Gastroesophageal sphincter (tissue), 3 donors: ENCODE measurements around the gene CACNA1C.

Experiments
- POLR2A ChIP-seq, 2 donors: fragments of 450-650 bp; IDR thresholded peaks; one replicate each; pipeline ENCODE4 v1.6.1; 2017; ENCODE audit warnings: antibody characterized with exemption in 2 of 2, mild to moderate bottlenecking in 2 of 2, moderate library complexity in 1 of 2
- TF ChIP-seq, protein P1 (sequence below), 4 experiments: fragments of 200-600 bp in 2 of 4; fragments of 450-650 bp in 2 of 4; sonication (generic) in 1 of 4; IDR thresholded peaks; one replicate each; pipeline ENCODE4 v1.5.1; 2017 to 2019; ENCODE audit warnings: antibody characterized with exemption in 4 of 4, mild to moderate bottlenecking in 2 of 4, moderate library complexity in 2 of 4

GRCh38 chr12:2387103-2387834 lies 334.5 kb downstream of the CACNA1C start:
- TF ChIP-seq POLR2A (IDR thresholded peaks at IDR 0.05), result no peak
- TF ChIP-seq, protein P1, sequence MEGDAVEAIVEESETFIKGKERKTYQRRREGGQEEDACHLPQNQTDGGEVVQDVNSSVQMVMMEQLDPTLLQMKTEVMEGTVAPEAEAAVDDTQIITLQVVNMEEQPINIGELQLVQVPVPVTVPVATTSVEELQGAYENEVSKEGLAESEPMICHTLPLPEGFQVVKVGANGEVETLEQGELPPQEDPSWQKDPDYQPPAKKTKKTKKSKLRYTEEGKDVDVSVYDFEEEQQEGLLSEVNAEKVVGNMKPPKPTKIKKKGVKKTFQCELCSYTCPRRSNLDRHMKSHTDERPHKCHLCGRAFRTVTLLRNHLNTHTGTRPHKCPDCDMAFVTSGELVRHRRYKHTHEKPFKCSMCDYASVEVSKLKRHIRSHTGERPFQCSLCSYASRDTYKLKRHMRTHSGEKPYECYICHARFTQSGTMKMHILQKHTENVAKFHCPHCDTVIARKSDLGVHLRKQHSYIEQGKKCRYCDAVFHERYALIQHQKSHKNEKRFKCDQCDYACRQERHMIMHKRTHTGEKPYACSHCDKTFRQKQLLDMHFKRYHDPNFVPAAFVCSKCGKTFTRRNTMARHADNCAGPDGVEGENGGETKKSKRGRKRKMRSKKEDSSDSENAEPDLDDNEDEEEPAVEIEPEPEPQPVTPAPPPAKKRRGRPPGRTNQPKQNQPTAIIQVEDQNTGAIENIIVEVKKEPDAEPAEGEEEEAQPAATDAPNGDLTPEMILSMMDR (IDR thresholded peaks at IDR 0.05), result no peak
